HEK293 (cell line): ENCODE results near the gene PDE10A.
A peak's percentile ranks its signal among the peaks of the same experiment; 100 is the strongest.

Source experiments
- CTCF ChIA-PET: fragments of 350-600 bp; formaldehyde crosslinking; extraction: SDS; loops from one replicate; lab custom pipeline; 2021; ENCODE audit warnings: antibody characterized with exemption; lab: Yijun Ruan, JAX
- POLR2A ChIA-PET: fragments of 300-600 bp; formaldehyde crosslinking; extraction: SDS; loops from one replicate; lab custom pipeline; 2020; ENCODE audit warnings: antibody characterized with exemption, inconsistent platforms; lab: Yijun Ruan, JAX
- H3K27ac ChIP-seq: fragments of 200-500 bp; sonication (Bioruptor generic); 2 replicates; pipeline ENCODE4 v1.5.1; 2014; ENCODE audit warnings: low read depth, low read length, control low read depth, inconsistent platforms; ENCODE audit errors: extremely low read depth
- H3K36me3 ChIP-seq, 2 experiments: fragments of 200-500 bp in 1 of 2; sonication (Bioruptor generic) in 1 of 2; 1 replicate in 1 of 2; 2 replicates in 1 of 2; pipeline ENCODE4 v1.5.1; 2014 to 2017; ENCODE audit warnings: inconsistent platforms in 2 of 2, low read length in 2 of 2; ENCODE audit not compliant: control insufficient read depth in 2 of 2, insufficient read depth in 1 of 2
- H3K4me1 ChIP-seq: fragments of 200-500 bp; sonication (Bioruptor generic); 2 replicates; pipeline ENCODE4 v1.5.1; 2014; ENCODE audit warnings: mild to moderate bottlenecking, low read length, inconsistent platforms; ENCODE audit not compliant: control insufficient read depth, insufficient read depth
- H3K4me3 ChIP-seq: 2 replicates; pipeline ENCODE4 v1.5.1; 2011; ENCODE audit warnings: low read depth, mild to moderate bottlenecking, control low read depth, low read length, moderate library complexity
- H3K9me3 ChIP-seq: fragments of 200-500 bp; sonication (Bioruptor generic); 2 replicates; pipeline ENCODE4 v1.5.1; 2014; ENCODE audit warnings: low read depth, low read length, inconsistent platforms; ENCODE audit not compliant: control insufficient read depth, insufficient read depth
- GLIS1 ChIP-seq: fragments of 450-650 bp; formaldehyde crosslinking; IDR thresholded peaks from 2 replicates; pipeline ENCODE4 v1.5.1; 2016; ENCODE audit warnings: missing biosample characterization, missing genetic modification characterization
- KLF16 ChIP-seq: fragments of 450-650 bp; formaldehyde crosslinking; IDR thresholded peaks from 2 replicates; pipeline ENCODE4 v1.5.1; 2017; ENCODE audit warnings: missing biosample characterization, missing genetic modification characterization
- OVOL3 ChIP-seq: fragments of 450-650 bp; formaldehyde crosslinking; IDR thresholded peaks from 2 replicates; pipeline ENCODE4 v1.5.1; 2016; ENCODE audit warnings: missing biosample characterization, missing genetic modification characterization
- PATZ1 ChIP-seq: fragments of 450-650 bp; formaldehyde crosslinking; IDR thresholded peaks from 2 replicates; pipeline ENCODE4 v1.5.1; 2016; ENCODE audit warnings: missing biosample characterization, missing genetic modification characterization
- PRDM6 ChIP-seq: fragments of 450-650 bp; formaldehyde crosslinking; IDR thresholded peaks from 2 replicates; pipeline ENCODE4 v1.5.1; 2017; ENCODE audit warnings: missing biosample characterization, missing genetic modification characterization
- SCRT1 ChIP-seq: fragments of 450-650 bp; formaldehyde crosslinking; IDR thresholded peaks from 2 replicates; pipeline ENCODE4 v1.5.1; 2016; ENCODE audit warnings: missing biosample characterization, missing genetic modification characterization, borderline replicate concordance
- ZBTB21 ChIP-seq: fragments of 450-650 bp; formaldehyde crosslinking; IDR thresholded peaks from 2 replicates; pipeline ENCODE4 v1.5.1; 2017; ENCODE audit warnings: missing biosample characterization, missing genetic modification characterization
- ZNF132 ChIP-seq: fragments of 450-650 bp; formaldehyde crosslinking; IDR thresholded peaks from 2 replicates; pipeline ENCODE4 v1.5.1; 2017; ENCODE audit warnings: missing biosample characterization, missing genetic modification characterization, borderline replicate concordance
- ZNF133 ChIP-seq: fragments of 450-650 bp; formaldehyde crosslinking; IDR thresholded peaks from 2 replicates; pipeline ENCODE4 v1.5.1; 2016; ENCODE audit warnings: missing biosample characterization, missing genetic modification characterization
- ZNF155 ChIP-seq: fragments of 450-650 bp; formaldehyde crosslinking; IDR thresholded peaks from 2 replicates; pipeline ENCODE4 v1.5.1; 2016; ENCODE audit warnings: missing biosample characterization, missing genetic modification characterization
- ZNF169 ChIP-seq: fragments of 450-650 bp; formaldehyde crosslinking; IDR thresholded peaks from 2 replicates; pipeline ENCODE4 v1.5.1; 2016; ENCODE audit warnings: missing biosample characterization, missing genetic modification characterization
- ZNF26 ChIP-seq: fragments of 450-650 bp; formaldehyde crosslinking; IDR thresholded peaks from 2 replicates; pipeline ENCODE4 v1.5.1; 2016; ENCODE audit warnings: missing biosample characterization, missing genetic modification characterization
- ZNF292 ChIP-seq: fragments of 450-650 bp; formaldehyde crosslinking; IDR thresholded peaks from 2 replicates; pipeline ENCODE4 v1.5.1; 2016; ENCODE audit warnings: low read depth, missing biosample characterization, missing genetic modification characterization, borderline replicate concordance
- ZNF341 ChIP-seq: fragments of 450-650 bp; formaldehyde crosslinking; IDR thresholded peaks from 2 replicates; pipeline ENCODE4; 2016; ENCODE audit warnings: low read depth, missing biosample characterization, missing genetic modification characterization
- ZNF404 ChIP-seq: fragments of 450-650 bp; formaldehyde crosslinking; IDR thresholded peaks from 2 replicates; pipeline ENCODE4 v1.5.1; 2017; ENCODE audit warnings: missing biosample characterization, missing genetic modification characterization
- ZNF48 ChIP-seq: fragments of 450-650 bp; formaldehyde crosslinking; IDR thresholded peaks from 2 replicates; pipeline ENCODE4 v1.5.1; 2016; ENCODE audit warnings: missing biosample characterization, missing genetic modification characterization
- ZNF510 ChIP-seq: fragments of 450-650 bp; formaldehyde crosslinking; IDR thresholded peaks from 2 replicates; pipeline ENCODE4 v1.5.1; 2018; ENCODE audit warnings: mild to moderate bottlenecking, missing genetic modification characterization, missing biosample characterization; ENCODE audit not compliant: insufficient replicate concordance
- ZNF513 ChIP-seq: fragments of 450-650 bp; IDR thresholded peaks from 2 replicates; pipeline ENCODE4 v1.5.1; 2018; ENCODE audit warnings: missing biosample characterization, missing genetic modification characterization
- ZNF514 ChIP-seq: fragments of 450-650 bp; formaldehyde crosslinking; IDR thresholded peaks from 2 replicates; pipeline ENCODE4 v1.5.1; 2016; ENCODE audit warnings: missing biosample characterization, missing genetic modification characterization
- ZNF580 ChIP-seq: fragments of 450-650 bp; formaldehyde crosslinking; IDR thresholded peaks from 2 replicates; pipeline ENCODE4 v1.5.1; 2016; ENCODE audit warnings: missing biosample characterization, missing genetic modification characterization
- ZNF645 ChIP-seq: fragments of 450-650 bp; formaldehyde crosslinking; IDR thresholded peaks from 2 replicates; pipeline ENCODE4; 2016; ENCODE audit warnings: missing biosample characterization, missing genetic modification characterization
- ZNF654 ChIP-seq: fragments of 450-650 bp; formaldehyde crosslinking; IDR thresholded peaks from 2 replicates; pipeline ENCODE4 v1.5.1; 2016; ENCODE audit warnings: low read depth, missing biosample characterization, missing genetic modification characterization
- ZNF76 ChIP-seq: fragments of 450-650 bp; formaldehyde crosslinking; IDR thresholded peaks from 2 replicates; pipeline ENCODE4; 2016; ENCODE audit warnings: low read depth, missing biosample characterization, missing genetic modification characterization, borderline replicate concordance
- ZSCAN18 ChIP-seq: fragments of 450-650 bp; formaldehyde crosslinking; IDR thresholded peaks from 2 replicates; pipeline ENCODE4 v1.5.1; 2016; ENCODE audit warnings: missing biosample characterization, missing genetic modification characterization
- ZSCAN5A ChIP-seq: fragments of 450-650 bp; formaldehyde crosslinking; IDR thresholded peaks from 2 replicates; pipeline ENCODE4 v1.5.1; 2016; ENCODE audit warnings: missing biosample characterization, missing genetic modification characterization

The PDE10A gene

GRCh38 chr6:165684333-165684732 is 21.3 kb upstream of the PDE10A start:
- CTCF ChIA-PET: no interaction called here
- H3K27ac ChIP-seq: no peak overlapping the region
- no peak for TF ChIP-seq SCRT1 (tag by site-specific recombination)
- TF ChIP-seq PATZ1 (tag by site-specific recombination): no peak
- no peak for TF ChIP-seq OVOL3 (tag by site-specific recombination)
- no peak for TF ChIP-seq ZNF404
- TF ChIP-seq ZNF76 (tag by site-specific recombination): no peak
- TF ChIP-seq ZNF513 (tag by site-specific recombination): no peak
- TF ChIP-seq ZNF169 (tag by site-specific recombination): no peak
- TF ChIP-seq ZNF580: no peak
- no peak for TF ChIP-seq ZNF292 (tag by site-specific recombination)
- no peak for TF ChIP-seq ZNF510
- no peak for TF ChIP-seq ZNF341 (tag by site-specific recombination)
- no peak for TF ChIP-seq ZNF654
- no peak for TF ChIP-seq ZNF132 (tag by site-specific recombination)
- no peak for TF ChIP-seq ZNF26 (tag by site-specific recombination)
- no peak for TF ChIP-seq ZNF155 (tag by site-specific recombination)
- TF ChIP-seq ZSCAN5A (tag by site-specific recombination): no peak
- TF ChIP-seq, all 188 proteins: peak for 0
- H3K4me3 ChIP-seq: no peak overlapping the region
- no peaks in the 10 kb centered on the region for H3K9me3 ChIP-seq
- H3K4me1 ChIP-seq: peaks cover 17% of the 10 kb centered on the region
- POLR2A ChIA-PET: no interaction called here
- no peaks in the 10 kb centered on the region for H3K36me3 ChIP-seq

- POLR2A ChIA-PET: no interaction called here
- no peak overlapping the region for H3K27ac ChIP-seq
- no peaks in the 10 kb centered on the region for H3K36me3 ChIP-seq
- CTCF ChIA-PET: no interaction called here
- no peak overlapping the region for H3K4me3 ChIP-seq
- H3K9me3 ChIP-seq: no peaks in the 10 kb centered on the region
- H3K4me1 ChIP-seq: peaks cover 23% of the 10 kb centered on the region
- TF ChIP-seq ZNF48 (tag by site-specific recombination) (no peak), ZNF133 (no peak), KLF16 (no peak), ZNF645 (tag by site-specific recombination) (no peak), ZBTB21 (tag by site-specific recombination) (no peak), ZNF292 (tag by site-specific recombination) (no peak), ZNF514 (tag by site-specific recombination) (no peak), GLIS1 (peak; percentile 87), PRDM6 (tag by site-specific recombination) (peak; percentile 76), ZSCAN18 (tag by site-specific recombination) (no peak)
Observed at GRCh38 chr6:165680975-165681374, 17.9 kb upstream of the PDE10A start.
